Subcutaneous abdominal adipose tissue (tissue), 5 donors: ENCODE results near the gene FOLR1.
"Not testable (repeated sequence)": the region's sequence is repeated elsewhere in the genome, so short reads cannot be mapped to it uniquely, and the experiment has no call there.

ENCODE experiments used
- H3K27ac ChIP-seq: one replicate; pipeline ENCODE4 v1.7.0; 2013; ENCODE audit warnings: low read depth, mild to moderate bottlenecking, inconsistent platforms, low read length, moderate library complexity
- H3K27me3 ChIP-seq, 5 donors: one replicate each; pipeline ENCODE4 v1.7.0; 2013; ENCODE audit warnings: low read length in 5 of 5, inconsistent platforms in 1 of 5; ENCODE audit not compliant: control insufficient read depth in 5 of 5, insufficient read depth in 4 of 5
- H3K36me3 ChIP-seq, 5 donors: one replicate each; pipeline ENCODE4 v1.7.0; 2013; ENCODE audit warnings: low read length in 5 of 5; ENCODE audit not compliant: control insufficient read depth in 5 of 5, insufficient read depth in 5 of 5
- H3K4me1 ChIP-seq, 5 donors: one replicate each; pipeline ENCODE4 v1.7.0; 2013; ENCODE audit warnings: low read length in 5 of 5, mild to moderate bottlenecking in 3 of 5, moderate library complexity in 1 of 5; ENCODE audit not compliant: control insufficient read depth in 5 of 5, insufficient read depth in 5 of 5
- H3K4me3 ChIP-seq, 5 donors: one replicate each; pipeline ENCODE4 v1.7.0; 2013; ENCODE audit warnings: low read length in 5 of 5, low read depth in 1 of 5
- H3K9ac ChIP-seq, 5 donors: one replicate each; pipeline ENCODE4 v1.7.0; 2013; ENCODE audit warnings: low read length in 5 of 5, mild to moderate bottlenecking in 4 of 5, moderate library complexity in 3 of 5
- H3K9me3 ChIP-seq, 5 donors: one replicate each; pipeline ENCODE4 v1.7.0; 2013; ENCODE audit warnings: low read length in 5 of 5; ENCODE audit not compliant: control insufficient read depth in 5 of 5
- donor health status: healthy.
- donor health status: healthy.
- donor health status: healthy.
- donor health status: healthy.
- donor health status: healthy.

Gene FOLR1

DNA sequence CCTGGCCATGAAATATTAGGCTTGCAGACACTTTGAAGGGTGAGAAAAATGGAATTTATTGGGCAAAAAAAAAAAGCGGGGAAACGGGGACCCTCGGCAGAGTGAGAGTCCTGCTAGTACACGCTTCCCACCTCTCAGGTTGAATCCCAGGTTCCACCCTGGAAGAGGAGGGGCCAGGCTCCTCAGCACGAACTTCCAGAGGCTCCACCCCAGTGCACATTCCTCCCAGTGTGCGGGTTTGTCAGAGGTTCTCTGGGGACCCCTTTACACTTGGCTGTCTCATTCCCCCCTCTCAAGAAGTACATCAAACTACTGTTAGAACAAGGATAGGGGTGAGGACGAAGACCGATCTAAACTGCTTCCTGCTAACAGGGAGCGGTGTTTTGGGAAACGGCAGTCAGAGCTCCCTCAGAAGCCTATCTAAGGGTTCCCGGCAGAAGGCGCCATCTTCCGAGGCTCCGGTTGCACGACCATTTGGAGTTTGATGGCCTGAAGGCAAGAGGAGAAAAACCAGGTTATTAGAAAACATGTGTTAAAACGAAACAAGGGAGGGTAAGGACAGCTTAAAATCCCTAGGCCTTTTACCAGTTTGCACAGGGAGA lies 28.9 kb upstream of the FOLR1 start:
- Histone ChIP-seq H3K9me3 (no peaks in the 10 kb centered on the region), H3K27ac (no peak overlapping the region), H3K36me3 (no peaks in the 10 kb centered on the region), H3K4me1 (no peaks in the 10 kb centered on the region), H3K27me3 (peaks cover 0 to 8% (median 0%) of the 10 kb centered on the region in 5 donors), H3K4me3 (no peak overlapping the region), H3K9ac (no peak overlapping the region)

DNA sequence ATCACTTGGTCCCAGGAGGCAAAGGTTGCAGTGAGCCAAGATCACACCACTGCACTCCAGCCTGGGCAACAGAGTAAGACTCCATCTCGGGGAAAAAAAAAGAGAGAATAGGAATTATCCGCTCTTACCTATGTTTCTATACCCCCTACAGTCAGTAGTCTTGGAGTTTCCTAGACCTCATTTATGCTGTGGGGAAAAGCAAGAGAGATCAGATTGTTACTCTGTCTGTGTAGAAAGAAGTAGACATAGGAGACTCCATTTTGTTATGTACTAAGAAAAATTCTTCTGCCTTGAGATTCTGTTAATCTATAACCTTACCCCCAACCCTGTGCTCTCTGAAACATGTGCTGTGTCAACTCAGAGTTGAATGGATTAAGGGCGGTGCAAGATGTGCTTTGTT lies 27.8 kb upstream of the FOLR1 start:
- not testable (repeated sequence) for H3K36me3 ChIP-seq, H3K9me3 ChIP-seq

DNA sequence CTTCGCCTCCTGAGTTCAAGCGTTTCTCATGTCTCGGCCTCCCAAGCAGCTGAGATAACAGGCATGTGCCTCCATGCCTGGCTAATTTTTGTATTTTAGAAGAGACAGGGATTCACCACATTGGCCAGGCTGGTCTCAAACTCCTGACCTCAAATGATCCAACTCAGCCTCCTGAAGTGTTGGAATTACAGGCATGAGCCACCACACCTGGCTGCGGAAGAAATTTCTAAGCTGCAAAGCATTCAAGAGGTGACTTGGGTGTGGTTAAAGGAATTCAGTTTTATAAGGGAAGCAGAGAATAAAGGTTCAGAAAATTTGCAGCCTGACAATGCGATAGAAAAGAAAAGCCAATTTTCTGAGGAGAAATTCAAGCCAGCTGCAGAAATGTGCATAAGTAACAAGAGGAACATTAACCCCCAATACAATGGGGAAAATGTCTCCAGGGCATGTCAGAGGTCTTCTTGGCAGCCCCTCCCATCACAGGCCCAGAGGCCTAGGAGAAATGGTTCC lies 22.8 kb upstream of the FOLR1 start:
- not testable (repeated sequence) for H3K4me3 ChIP-seq, H3K9ac ChIP-seq, H3K27me3 ChIP-seq, H3K9me3 ChIP-seq, H3K27ac ChIP-seq, H3K4me1 ChIP-seq, H3K36me3 ChIP-seq

More for the DNA sequence above, 27.8 kb upstream of the FOLR1 start:
- not testable (repeated sequence) for H3K27me3 ChIP-seq, H3K4me3 ChIP-seq, H3K4me1 ChIP-seq, H3K9ac ChIP-seq, H3K27ac ChIP-seq

DNA sequence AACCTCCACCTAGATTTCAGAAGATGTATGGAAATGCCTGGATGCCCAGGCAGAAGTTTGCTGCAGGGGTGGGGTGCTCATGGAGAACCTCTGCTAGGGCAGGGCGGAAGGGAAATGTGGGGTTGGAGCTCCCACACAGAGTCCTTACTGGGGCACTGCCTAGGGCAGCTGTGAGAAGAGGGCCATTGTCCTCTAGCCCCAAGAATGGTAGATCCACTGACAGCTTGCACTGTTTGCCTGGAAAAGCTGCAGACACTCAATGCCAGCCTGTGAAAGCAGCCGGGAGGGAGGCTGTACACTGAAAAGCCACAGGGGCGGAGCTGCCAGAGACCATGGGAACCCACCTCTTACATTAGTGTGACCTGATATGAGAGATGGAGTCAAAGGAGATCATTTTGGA lies 22.2 kb upstream of the FOLR1 start:
- not testable (repeated sequence) for H3K9ac ChIP-seq, H3K4me3 ChIP-seq, H3K27ac ChIP-seq, H3K27me3 ChIP-seq, H3K4me1 ChIP-seq, H3K36me3 ChIP-seq, H3K9me3 ChIP-seq

DNA sequence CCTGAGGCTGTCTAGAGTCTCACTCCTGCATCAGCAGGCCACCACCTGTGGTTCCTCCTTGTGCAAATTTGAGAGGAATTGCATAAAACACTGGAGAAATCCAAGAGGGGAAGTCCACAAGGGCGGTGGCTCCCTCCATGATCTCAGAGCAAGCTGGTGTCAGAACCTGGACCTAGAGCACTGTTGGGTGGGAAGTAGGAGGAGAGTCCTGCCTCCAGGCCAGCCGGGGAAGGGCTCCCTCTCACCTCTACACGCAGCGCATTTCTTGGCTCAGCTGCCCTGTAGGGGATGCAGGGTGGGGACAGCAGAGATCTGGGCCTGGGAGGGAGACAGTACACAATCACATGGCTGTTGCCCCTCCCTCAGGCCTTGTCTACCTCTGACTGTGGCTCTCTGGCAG lies 19.9 kb upstream of the FOLR1 start:
- H3K4me3 ChIP-seq, H3K27me3 ChIP-seq, H3K9me3 ChIP-seq, H3K27ac ChIP-seq, H3K4me1 ChIP-seq, H3K9ac ChIP-seq, H3K36me3 ChIP-seq: not testable (repeated sequence)

DNA sequence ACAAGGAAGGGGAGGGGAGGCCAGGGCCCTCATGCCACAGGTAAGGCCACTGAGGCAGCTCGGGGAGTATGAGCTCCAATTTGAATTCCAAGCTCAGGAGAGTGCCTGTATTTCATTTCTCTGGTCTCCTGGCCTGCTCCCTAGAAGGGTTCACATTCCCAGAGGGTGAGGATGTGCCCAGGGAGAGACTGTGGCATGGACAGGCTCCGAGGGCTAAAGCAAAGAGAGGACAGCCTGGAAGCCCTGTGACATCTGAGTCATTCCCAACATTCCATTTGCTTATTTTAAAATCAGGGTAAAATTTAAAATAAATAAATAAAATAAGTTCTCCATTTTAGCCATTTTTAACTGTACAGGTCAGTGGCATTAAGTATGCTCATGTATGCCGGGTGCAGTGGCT lies 18.6 kb upstream of the FOLR1 start:
- no peaks in the 10 kb centered on the region for H3K36me3 ChIP-seq
- peaks cover 0 to 3% (median 0%) of the 10 kb centered on the region in 5 donors for H3K27me3 ChIP-seq
- H3K27ac ChIP-seq = no peak overlapping the region
- H3K4me3 ChIP-seq = no peak overlapping the region
- H3K9me3 ChIP-seq = no peaks in the 10 kb centered on the region
- H3K4me1 ChIP-seq = no peaks in the 10 kb centered on the region
- H3K9ac ChIP-seq = no peak overlapping the region

DNA sequence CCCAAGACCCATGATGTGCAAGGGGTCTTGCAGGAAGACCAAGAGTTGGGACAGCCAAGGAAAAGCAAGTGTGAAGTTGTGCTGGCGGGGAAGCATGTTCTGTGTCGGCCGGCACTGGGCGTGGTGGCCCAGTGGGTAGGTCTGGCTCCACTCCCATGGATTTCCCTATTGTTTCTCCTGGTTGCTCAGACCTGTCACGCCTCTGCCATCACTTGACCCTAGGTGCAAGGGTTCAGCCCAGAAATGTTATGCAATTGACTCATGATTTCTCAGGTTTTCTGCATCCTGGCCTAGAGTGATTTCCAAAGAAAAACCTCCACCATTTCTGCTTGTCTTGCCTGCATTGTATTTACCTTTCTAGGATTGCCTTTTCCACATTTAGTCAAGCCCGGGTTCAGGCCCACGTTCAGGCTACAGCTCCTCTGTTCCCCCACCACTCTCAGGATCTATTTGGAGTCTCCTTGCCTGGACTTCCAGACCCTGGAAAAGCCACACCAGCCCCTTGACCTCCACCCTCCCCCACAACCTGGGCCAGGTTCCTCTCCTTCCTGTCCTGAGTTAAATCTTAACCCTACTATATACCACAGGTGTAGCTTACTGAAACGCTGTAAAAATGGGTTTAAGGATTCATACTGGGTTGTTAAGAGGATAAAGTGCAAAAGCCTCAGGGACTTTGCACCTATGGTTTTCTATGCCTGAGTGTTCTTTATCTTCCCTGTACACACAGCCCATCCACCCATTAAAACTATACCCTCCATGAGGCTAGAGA lies 17.5 kb upstream of the FOLR1 start:
- Histone ChIP-seq H3K27ac (no peak overlapping the region), H3K27me3 (peaks cover 0 to 3% (median 0%) of the 10 kb centered on the region in 5 donors), H3K4me1 (no peaks in the 10 kb centered on the region), H3K9ac (no peak overlapping the region), H3K36me3 (no peaks in the 10 kb centered on the region), H3K9me3 (no peaks in the 10 kb centered on the region), H3K4me3 (no peak overlapping the region)

DNA sequence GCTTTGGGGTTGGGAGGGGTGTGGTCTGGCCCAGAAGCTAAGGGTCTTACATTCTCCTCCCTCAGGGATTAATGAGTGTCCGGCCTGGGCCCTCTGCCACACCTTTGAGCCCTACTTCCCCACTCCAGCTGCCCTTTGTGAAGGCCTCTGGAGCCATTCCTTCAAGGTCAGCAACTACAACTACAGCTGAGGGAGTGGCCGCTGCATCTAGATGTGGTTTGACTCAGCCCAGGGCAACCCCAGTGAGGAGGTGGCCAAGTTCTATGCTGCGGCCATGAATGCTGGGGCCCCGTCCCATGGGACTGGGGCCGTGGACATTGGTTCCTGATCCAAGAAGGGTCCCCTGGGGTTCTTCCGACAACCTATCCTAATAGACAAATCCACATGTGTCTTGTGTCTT lies 14.3 kb upstream of the FOLR1 start:
- H3K9ac ChIP-seq = no peak overlapping the region
- H3K27me3 ChIP-seq = peaks cover 0 to 3% (median 0%) of the 10 kb centered on the region in 5 donors
- no peak overlapping the region for H3K4me3 ChIP-seq
- H3K27ac ChIP-seq = no peak overlapping the region
- no peaks in the 10 kb centered on the region for H3K4me1 ChIP-seq
- no peaks in the 10 kb centered on the region for H3K9me3 ChIP-seq
- no peaks in the 10 kb centered on the region for H3K36me3 ChIP-seq

DNA sequence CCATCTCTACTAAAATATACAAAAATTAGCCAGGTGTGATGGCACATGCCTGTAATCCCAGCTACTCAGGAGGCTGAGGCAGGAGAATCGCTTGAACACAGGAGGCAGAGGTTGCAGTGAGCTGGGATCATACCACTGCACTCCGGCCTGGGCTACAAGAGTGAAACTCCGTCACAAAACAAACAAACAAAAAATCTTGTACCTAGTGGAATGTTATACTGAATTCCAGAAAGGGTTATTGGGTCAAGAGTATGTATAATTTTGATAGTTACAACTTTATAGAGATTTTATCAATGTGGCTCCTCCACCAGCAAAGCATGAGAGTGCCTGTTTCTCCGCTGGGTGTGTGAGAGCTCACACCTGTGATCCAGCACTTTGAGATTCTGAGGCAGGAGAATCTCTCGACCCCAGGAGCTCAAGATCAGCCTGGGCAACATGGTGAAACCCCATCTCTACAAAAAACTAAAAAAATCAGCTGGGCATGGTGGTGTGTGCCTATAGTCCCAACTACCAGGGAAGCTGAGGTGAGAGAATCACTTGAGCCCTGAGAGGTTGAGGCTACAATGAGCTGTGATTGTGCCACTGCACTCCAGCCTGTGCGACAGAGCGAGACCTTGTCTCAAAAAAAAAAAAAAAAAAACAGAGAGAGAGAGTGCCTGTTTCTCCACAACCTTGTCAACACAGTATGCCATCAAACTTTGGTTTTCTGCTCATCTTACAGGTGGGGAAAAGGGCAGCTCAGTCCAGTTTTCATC lies 12.7 kb upstream of the FOLR1 start:
- H3K27ac ChIP-seq = no peak overlapping the region
- peaks cover 0 to 3% (median 0%) of the 10 kb centered on the region in 5 donors for H3K27me3 ChIP-seq

DNA sequence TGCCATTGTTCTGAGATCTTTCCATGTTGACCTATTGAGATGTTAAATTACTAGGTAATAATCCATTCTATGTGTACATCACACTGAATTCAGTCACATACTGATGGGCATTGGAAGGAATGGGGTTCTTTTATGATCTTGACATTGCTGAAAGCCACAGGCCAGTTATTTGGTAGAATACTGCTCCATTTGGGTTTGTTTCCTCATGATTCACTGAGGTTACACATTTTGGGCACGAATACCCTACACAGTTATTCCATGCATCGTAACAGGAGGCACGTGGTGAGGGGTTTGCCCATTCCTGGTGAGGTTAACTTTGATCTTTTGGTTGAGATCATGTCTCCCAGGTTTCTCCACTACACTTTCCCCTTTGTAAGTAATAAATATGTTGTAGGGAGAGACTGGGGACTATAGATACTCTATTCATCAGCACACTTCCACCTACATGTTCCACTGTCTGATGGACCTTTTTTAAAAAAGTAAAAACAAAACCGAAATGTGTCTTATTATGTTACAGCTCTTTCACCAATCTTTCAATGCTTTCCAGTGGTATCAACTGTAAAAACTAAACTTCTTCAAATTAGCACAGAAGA lies 12.0 kb upstream of the FOLR1 start:
- Histone ChIP-seq H3K36me3 (no peaks in the 10 kb centered on the region), H3K4me3 (no peak overlapping the region), H3K9ac (no peak overlapping the region), H3K9me3 (no peaks in the 10 kb centered on the region), H3K27me3 (peaks cover 0 to 3% (median 0%) of the 10 kb centered on the region in 5 donors), H3K4me1 (peaks cover 0 to 3% (median 0%) of the 10 kb centered on the region in 5 donors), H3K27ac (no peak overlapping the region)

More for the DNA sequence above, 12.7 kb upstream of the FOLR1 start:
- Histone ChIP-seq H3K4me1 (peaks cover 0 to 3% (median 0%) of the 10 kb centered on the region in 5 donors), H3K9ac (no peak overlapping the region), H3K36me3 (no peaks in the 10 kb centered on the region), H3K4me3 (no peak overlapping the region), H3K9me3 (no peaks in the 10 kb centered on the region)
